GM23338 (cell line): ENCODE data around the gene LMNTD2.

ENCODE experiments used
- CREB1 ChIP-seq: fragments of 250-450 bp; sonication (Bioruptor Pico); IDR thresholded peaks from 2 replicates; pipeline ENCODE4 v1.5.0; 2020; ENCODE audit warnings: low read depth, mild to moderate bottlenecking, moderate library complexity
- CTCF ChIP-seq, 2 experiments: fragments of 200-600 bp in 1 of 2; sonication (generic) in 1 of 2; conservative IDR thresholded peaks; 2 replicates each; pipeline versions ENCODE4 v1.5.1 to v1.6.1; 2016 to 2017; ENCODE audit warnings: antibody characterized with exemption in 2 of 2, low read depth in 2 of 2, mild to moderate bottlenecking in 2 of 2, moderate library complexity in 1 of 2
- ETS1 ChIP-seq: IDR thresholded peaks from 2 replicates; pipeline ENCODE4 v1.6.1; 2016; ENCODE audit warnings: antibody characterized with exemption
- EZH2 ChIP-seq: fragments of 200-600 bp; sonication (generic); IDR thresholded peaks from one replicate; pipeline ENCODE4 v1.8.0; 2017; ENCODE audit warnings: antibody characterized with exemption, mild to moderate bottlenecking, low read depth; ENCODE audit not compliant: unreplicated experiment
- EZH2phosphoT487 ChIP-seq: fragments of 200-600 bp; sonication (generic); IDR thresholded peaks from one replicate; pipeline ENCODE4 v1.8.1; 2018; ENCODE audit warnings: antibody characterized with exemption; ENCODE audit not compliant: unreplicated experiment
- JUNB ChIP-seq: IDR thresholded peaks from one replicate; pipeline ENCODE4 v1.6.1; 2016; ENCODE audit warnings: antibody characterized with exemption; ENCODE audit not compliant: unreplicated experiment
- POLR2AphosphoS5 ChIP-seq: IDR thresholded peaks from 2 replicates; pipeline ENCODE4 v1.6.1; 2016; ENCODE audit warnings: antibody characterized with exemption, low read depth
- REST ChIP-seq: IDR thresholded peaks from one replicate; pipeline ENCODE4 v1.6.1; 2018; ENCODE audit warnings: antibody characterized with exemption; ENCODE audit not compliant: unreplicated experiment
- STAT1 ChIP-seq: IDR thresholded peaks from one replicate; pipeline ENCODE4 v1.6.1; 2016; ENCODE audit warnings: antibody characterized with exemption; ENCODE audit not compliant: unreplicated experiment
- ZNF331 ChIP-seq: fragments of 250-450 bp; sonication (Bioruptor Pico); IDR thresholded peaks from 2 replicates; pipeline ENCODE4 v1.5.0; 2020; ENCODE audit warnings: low read depth, mild to moderate bottlenecking, moderate library complexity

- no peak for TF ChIP-seq CTCF (conservative IDR thresholded peaks at IDR 0.05; ENCODE audit: low read depth in 2 of 2)
- TF ChIP-seq POLR2AphosphoS5: no peak
- TF ChIP-seq EZH2: no peak
- TF ChIP-seq ZNF331 (CRISPR knock-in tag): no peak
- TF ChIP-seq CREB1: no peak
- TF ChIP-seq REST: no peak
- no peak for TF ChIP-seq EZH2phosphoT487
- no peak for TF ChIP-seq JUNB
- TF ChIP-seq ETS1: no peak
- TF ChIP-seq STAT1: no peak
These were observed 51.6 kb downstream of the LMNTD2 start for GRCh38 chr11:508956-509355.
